Stimulated activated CD4-positive, alpha-beta T cell treated with anti-CD3 and anti-CD28 coated beads, TNF-alpha, amount 100 ng/mL, for 4 hours (primary cell): ENCODE results near the gene PDE10A.

ENCODE experiments used
- DNase-seq, 3 experiments: peaks; one replicate each; pipeline ENCODE4 v3.0.0-alpha.2; 2020; ENCODE audit warnings: low read depth in 3 of 3

PDE10A gene

DNA sequence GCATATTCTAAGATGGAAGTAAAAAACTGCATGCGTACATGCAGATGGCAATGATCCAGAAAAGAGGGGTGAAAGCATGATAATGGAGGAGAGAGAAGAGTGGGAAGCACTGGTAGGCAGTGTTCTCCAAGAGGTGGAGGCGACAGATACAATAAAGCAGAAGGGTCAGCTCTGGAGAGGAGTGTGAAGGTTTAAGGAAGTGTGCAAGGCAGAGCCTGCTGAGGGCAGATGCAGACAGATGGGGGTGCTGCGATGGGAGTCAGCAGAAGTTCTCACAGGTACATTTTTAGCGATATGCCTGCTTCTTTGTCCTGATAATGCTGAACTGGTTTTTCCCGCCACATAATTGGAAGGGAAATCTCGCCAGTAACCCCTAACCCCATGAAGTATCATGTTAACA is 272.6 kb downstream of the PDE10A start:
- DNase-seq: no peak

DNA sequence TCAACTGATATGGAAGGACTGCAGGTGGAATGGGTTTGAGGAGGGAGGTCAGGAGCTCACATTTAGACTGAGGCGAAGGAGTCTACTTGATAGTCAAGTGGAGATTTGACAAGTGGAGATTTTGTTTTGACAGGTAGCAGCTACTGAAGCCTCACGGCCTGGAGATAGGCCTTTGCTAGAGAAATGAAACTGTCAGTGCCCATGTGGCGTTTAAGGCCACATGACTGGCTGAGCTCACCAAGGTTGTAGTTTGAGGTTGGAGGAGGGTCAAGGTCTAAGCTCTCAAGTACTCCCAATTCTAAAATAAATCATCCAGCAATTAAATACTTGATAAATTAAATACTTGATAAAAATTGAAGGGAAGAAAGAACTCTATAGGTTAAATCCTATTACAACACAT is 273.5 kb downstream of the PDE10A start:
- no peak for DNase-seq

GRCh38 chr6:165383323-165383722 is 279.7 kb downstream of the PDE10A start:
- no peak for DNase-seq

- no peak for DNase-seq
These were observed 286.9 kb downstream of the PDE10A start for GRCh38 chr6:165376100-165376499.

- no peak for DNase-seq
These were observed 297.7 kb downstream of the PDE10A start for GRCh38 chr6:165365371-165365770.

GRCh38 chr6:165345700-165346099 is 317.3 kb downstream of the PDE10A start:
- no peak for DNase-seq

- no peak for DNase-seq
These were observed 322.5 kb downstream of the PDE10A start for GRCh38 chr6:165340532-165340931.

DNA sequence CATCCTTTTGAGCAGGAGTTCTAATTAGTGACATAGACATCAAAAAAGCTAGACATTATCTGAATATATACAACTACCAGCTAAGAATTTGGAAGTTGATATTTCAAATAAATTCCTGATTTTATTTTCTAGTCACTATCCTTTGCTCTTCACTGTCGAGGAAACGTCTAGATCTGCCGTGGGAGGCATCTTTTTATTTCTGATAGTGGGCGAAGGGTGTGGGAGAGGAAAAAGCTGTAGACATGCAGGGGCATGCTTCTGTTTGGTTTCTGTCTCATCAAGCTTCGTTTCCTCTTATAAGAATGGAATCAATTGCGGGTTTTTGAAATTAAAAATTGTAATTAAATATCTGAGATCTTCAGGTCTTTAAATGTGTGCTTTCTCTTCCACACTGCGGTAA is 337.4 kb downstream of the PDE10A start:
- no peak for DNase-seq

DNA sequence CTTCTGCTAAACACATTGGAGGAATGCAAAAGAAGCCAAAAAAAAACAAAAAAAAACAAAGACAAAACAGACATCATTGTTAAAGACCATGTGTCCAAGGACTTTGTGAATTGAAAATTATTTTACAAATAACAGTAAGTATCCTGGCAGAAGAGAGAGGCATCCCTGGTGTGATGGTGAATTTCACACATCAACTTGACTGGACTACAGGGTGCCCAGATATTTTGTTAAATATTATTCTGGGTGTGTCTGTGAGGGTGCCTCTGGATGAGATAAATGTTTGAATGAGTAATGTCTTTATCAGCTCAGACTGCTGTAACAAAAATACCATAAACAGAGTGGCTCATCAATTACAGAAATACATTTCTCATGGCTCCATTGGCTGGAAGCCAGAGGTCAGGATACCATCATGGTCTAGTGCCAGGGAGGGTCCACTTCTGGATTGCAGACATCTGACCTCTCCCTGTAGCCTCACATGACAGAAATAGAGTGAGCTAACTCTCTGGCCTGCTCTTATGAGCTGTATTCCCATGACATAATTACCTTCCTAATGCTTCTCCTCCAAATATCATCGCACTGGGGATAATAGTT is 341.4 kb downstream of the PDE10A start:
- no peak for DNase-seq

DNA sequence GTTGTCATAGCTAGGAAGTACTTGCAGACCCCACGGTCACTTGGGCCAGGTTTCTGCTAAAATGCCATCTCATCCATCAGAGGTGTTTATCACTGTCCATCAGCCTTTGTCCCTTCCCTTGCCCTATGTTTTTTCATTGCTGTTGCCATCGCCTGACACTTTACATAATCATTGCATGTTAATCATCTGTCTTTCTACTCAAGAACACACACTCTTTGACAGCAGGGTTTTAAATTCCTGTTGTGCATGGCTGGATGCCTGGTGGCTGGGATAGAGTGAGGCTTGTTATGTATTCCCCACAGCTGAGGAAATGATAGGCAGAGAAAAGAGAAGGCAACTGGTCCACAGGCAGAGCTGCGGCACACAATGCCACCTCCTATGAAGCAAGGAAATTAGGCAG is 341.9 kb downstream of the PDE10A start:
- DNase-seq: no peak

DNA sequence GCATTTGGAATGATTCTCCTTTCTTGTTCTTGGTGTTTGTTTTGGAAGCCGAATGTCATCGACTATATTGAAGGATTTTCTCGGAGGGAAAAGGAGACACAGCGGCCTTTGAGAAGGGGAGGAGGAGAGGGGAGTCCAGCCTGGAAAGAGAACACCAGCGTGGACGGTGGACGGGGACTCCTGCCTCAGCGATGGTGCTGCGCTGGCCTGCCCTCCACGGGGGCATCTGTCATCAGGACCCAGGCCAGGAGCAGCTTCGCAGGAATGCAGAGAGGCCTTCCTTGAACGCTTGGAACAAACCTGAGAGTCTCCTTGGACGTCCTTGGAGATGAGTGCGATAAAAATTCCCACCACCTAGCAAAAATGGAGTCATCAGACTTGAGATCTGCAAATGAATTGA is 345.3 kb downstream of the PDE10A start:
- DNase-seq: no peak

DNA sequence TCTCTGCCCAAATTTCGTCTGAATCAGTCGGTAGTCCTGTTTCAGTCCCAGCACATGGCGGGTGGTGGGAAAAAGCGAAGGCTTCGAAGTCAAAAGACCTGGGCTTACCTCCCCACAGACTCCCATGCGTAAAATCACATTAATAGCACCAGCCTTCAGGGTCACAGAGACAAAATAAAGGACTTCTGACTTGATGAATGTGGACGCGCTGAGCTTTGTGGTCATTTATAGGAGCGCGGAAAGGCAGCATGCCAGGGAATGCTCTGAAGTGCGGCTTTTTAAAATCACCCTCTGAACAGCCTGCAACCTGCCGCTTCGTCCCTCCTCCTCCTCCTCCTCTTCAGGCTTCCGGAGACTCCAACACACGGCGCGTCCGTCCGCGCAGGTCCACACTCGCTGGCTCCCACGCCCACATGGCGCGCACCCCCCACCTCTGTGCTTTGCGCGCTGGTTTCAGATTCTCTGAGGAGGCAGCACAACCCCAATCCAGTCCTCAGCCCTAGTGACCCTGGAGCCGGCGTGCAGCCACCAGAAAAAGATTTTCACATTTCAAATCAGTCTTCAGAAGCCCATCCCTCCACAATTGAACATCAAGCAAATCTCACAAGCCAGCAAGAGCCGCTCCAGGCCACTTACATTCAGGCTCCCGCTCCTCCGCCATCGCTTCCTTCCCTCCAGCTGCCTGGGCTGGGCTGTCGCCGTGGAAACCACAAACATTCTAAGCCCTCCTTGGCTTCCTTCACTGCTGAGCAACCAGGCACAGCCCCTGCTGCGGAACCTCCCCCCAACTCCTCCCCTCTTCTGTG is 353.9 kb downstream of the PDE10A start, which contains the start of gene C6orf118:
Gene C6orf118 (minus strand): TSS at position 680 of the 806 bp plus-strand sequence. CDS start 19 bp downstream, at position 661.
- DNase-seq: no peak

GRCh38 chr6:165306955-165307354 is 356.1 kb downstream of the PDE10A start:
- DNase-seq: no peak

- DNase-seq: no peak
These were observed 361.4 kb downstream of the PDE10A start for GRCh38 chr6:165301372-165302246.

DNA sequence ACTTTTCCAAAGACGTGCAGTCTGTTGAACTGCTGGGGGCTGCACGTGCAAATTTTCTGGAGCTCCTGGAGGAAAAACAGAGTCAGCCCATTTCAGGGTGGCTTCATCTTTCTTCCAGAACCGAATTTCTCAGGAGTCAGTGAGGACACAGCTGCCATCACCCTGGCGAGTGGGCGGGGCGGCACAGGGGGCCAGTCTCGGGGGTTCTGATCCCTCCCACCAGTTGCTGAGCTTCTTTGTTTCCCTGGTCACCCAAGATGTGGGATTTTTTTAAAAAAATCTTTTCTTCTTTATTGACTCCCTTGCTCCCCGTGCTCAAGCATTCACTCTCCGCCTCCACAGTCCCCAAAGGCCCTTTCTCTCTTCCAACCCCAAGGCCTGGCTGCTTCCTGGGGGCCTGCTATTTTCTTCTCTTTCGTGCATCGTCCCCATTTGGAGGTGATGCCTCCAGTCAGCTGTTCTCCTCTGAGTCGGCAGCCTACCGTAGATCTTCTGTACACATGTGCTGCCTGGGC is 362.6 kb downstream of the PDE10A start:
- DNase-seq: no peak

DNA sequence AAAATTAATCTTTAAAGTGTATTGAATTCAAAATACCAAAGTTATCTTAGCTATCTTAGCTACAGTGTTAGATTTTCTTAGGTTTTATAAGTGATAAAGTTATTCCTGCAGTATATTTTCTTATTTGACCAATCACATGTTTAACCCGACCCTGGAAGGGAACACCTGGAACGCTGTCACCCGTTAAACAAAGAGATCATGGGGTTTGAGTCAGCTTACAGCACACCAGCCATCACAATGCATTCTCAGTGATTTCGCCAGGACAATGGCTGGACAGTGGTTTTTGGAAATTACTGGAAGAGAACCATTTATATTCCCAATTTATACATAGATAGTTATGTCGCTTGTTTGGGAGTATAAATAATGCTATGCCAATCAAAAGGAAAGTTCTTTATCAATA is 364.2 kb downstream of the PDE10A start:
- DNase-seq: no peak

DNA sequence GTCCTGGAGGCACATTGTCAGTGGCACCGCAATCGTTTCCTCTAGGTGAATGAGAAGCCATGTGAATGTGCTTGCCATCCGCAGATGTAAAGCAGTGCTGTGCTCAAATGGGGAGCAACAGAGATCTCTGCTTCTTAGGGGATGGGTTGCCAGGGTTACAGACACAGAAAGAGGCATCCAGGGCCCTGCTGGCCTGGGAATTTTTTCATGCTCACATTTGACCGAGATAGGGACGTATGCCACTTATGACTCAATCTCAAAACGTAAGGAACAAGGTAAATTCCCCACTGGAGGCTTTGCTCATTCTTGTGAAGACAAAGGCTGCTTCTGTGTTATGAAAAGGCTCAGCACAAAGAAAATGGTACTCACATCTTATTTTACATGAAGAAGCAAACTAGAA is 364.6 kb downstream of the PDE10A start:
- no peak for DNase-seq

GRCh38 chr6:165292657-165293056 is 370.4 kb downstream of the PDE10A start:
- no peak for DNase-seq
